MM.1S (cell line): ENCODE results near the gene LDLR.

ENCODE experiments used
- DNase-seq: peaks from one replicate; pipeline ENCODE4 v3.0.0-alpha.2; 2015
- H2AFZ ChIP-seq: fragments of 300-600 bp; sonication (generic); 2 replicates; pipeline ENCODE4 v1.6.0; 2016; ENCODE audit warnings: antibody characterized with exemption, low read length
- H3F3A ChIP-seq: fragments of 300-600 bp; sonication (generic); 2 replicates; pipeline ENCODE4 v1.6.1; 2016; ENCODE audit warnings: mild to moderate bottlenecking, antibody characterized with exemption, low read length, moderate library complexity, mixed read lengths; ENCODE audit not compliant: insufficient read depth
- H3K27ac ChIP-seq: fragments of 300-600 bp; sonication (generic); 2 replicates; pipeline ENCODE4 v1.5.1; 2016; ENCODE audit warnings: mild to moderate bottlenecking, low read length
- H3K27me3 ChIP-seq: fragments of 300-600 bp; sonication (generic); replicated peaks from 2 replicates; pipeline ENCODE4 v1.6.0; 2016; ENCODE audit warnings: low read length; ENCODE audit not compliant: insufficient read depth
- H3K36me3 ChIP-seq: fragments of 300-600 bp; sonication (generic); replicated peaks from 2 replicates; pipeline ENCODE4 v1.6.1; 2016; ENCODE audit warnings: mild to moderate bottlenecking, low read length, mixed read lengths; ENCODE audit not compliant: insufficient read depth
- H3K4me1 ChIP-seq: fragments of 300-600 bp; sonication (generic); 2 replicates; pipeline ENCODE4 v1.6.1; 2016; ENCODE audit warnings: low read length, mixed read lengths
- H3K4me2 ChIP-seq: fragments of 300-600 bp; sonication (generic); 2 replicates; pipeline ENCODE4 v1.6.0; 2016; ENCODE audit warnings: low read depth, low read length
- H3K4me3 ChIP-seq: fragments of 300-600 bp; sonication (generic); 2 replicates; pipeline ENCODE4 v1.5.1; 2016; ENCODE audit warnings: low read length, mixed read lengths
- H3K79me2 ChIP-seq: fragments of 300-600 bp; sonication (generic); 2 replicates; pipeline ENCODE4 v1.6.1; 2016; ENCODE audit warnings: mixed run types, low read length, mixed read lengths
- H3K9ac ChIP-seq: fragments of 300-600 bp; sonication (generic); 2 replicates; pipeline ENCODE4 v1.6.1; 2016; ENCODE audit warnings: low read length, mixed read lengths
- H3K9me2 ChIP-seq: fragments of 300-600 bp; sonication (generic); replicated peaks from 2 replicates; pipeline ENCODE4 v1.6.1; 2016; ENCODE audit warnings: mild to moderate bottlenecking, low read length, mixed read lengths; ENCODE audit not compliant: insufficient read depth
- H3K9me3 ChIP-seq: fragments of 300-600 bp; sonication (generic); replicated peaks from 2 replicates; pipeline ENCODE4 v1.6.1; 2016; ENCODE audit warnings: mild to moderate bottlenecking, low read length, mixed read lengths; ENCODE audit not compliant: insufficient read depth
- H4K20me1 ChIP-seq: fragments of 300-600 bp; sonication (generic); 2 replicates; pipeline ENCODE4 v1.6.1; 2016; ENCODE audit warnings: mild to moderate bottlenecking, low read length, moderate library complexity, mixed read lengths; ENCODE audit not compliant: insufficient read depth
- EZH2 ChIP-seq: fragments of 300-600 bp; sonication (generic); optimal IDR thresholded peaks from 2 replicates; pipeline ENCODE3; 2017; ENCODE audit warnings: low read depth, mild to moderate bottlenecking, antibody characterized with exemption, low read length, mixed read lengths
- EZH2phosphoT487 ChIP-seq: fragments of 300-600 bp; sonication (generic); IDR thresholded peaks from 2 replicates; pipeline ENCODE4 v1.6.1; 2018; ENCODE audit warnings: antibody characterized with exemption, low read length
- TF ChIP-seq, protein P1 (sequence below): fragments of 300-600 bp; sonication (generic); IDR thresholded peaks from 2 replicates; pipeline ENCODE4 v1.5.1; 2016; ENCODE audit warnings: antibody characterized with exemption, low read length, mixed read lengths

The LDLR gene

DNA sequence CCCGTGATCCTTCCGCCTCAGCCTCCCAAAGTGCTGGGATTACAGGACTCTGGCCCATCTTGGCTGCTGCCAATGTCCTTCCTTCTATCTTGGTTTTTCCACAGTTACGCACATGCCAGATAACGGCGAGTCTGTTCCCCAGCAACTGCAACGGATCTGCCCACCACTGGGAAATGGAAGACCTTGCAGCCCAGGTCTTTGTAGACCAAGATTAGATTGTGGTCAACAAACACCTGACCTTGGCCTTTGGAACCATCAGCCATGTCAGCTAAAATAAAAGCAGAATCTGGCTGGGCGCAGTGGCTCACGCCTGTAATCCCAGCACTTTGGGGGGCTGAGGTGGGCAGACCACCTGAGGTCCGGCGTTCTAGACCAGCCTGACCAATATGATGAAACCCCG lies 10.4 kb upstream of the LDLR start:
- H3K9me2 ChIP-seq: no peaks in the 10 kb centered on the region
- TF ChIP-seq, protein P1, sequence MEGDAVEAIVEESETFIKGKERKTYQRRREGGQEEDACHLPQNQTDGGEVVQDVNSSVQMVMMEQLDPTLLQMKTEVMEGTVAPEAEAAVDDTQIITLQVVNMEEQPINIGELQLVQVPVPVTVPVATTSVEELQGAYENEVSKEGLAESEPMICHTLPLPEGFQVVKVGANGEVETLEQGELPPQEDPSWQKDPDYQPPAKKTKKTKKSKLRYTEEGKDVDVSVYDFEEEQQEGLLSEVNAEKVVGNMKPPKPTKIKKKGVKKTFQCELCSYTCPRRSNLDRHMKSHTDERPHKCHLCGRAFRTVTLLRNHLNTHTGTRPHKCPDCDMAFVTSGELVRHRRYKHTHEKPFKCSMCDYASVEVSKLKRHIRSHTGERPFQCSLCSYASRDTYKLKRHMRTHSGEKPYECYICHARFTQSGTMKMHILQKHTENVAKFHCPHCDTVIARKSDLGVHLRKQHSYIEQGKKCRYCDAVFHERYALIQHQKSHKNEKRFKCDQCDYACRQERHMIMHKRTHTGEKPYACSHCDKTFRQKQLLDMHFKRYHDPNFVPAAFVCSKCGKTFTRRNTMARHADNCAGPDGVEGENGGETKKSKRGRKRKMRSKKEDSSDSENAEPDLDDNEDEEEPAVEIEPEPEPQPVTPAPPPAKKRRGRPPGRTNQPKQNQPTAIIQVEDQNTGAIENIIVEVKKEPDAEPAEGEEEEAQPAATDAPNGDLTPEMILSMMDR: no peak
- TF ChIP-seq EZH2 (no peak), EZH2phosphoT487 (no peak)
- no peak overlapping the region for H3K4me2 ChIP-seq
- H3K27me3 ChIP-seq: no peaks in the 10 kb centered on the region
- no peak overlapping the region for H2AFZ ChIP-seq
- no peak overlapping the region for H3K9ac ChIP-seq
- H3K79me2 ChIP-seq: no peaks in the 10 kb centered on the region
- no peaks in the 10 kb centered on the region for H3K4me1 ChIP-seq
- no peaks in the 10 kb centered on the region for H4K20me1 ChIP-seq
- no peak for DNase-seq
- no peaks in the 10 kb centered on the region for H3K9me3 ChIP-seq
- no peaks in the 10 kb centered on the region for H3F3A ChIP-seq
- H3K27ac ChIP-seq: no peak overlapping the region
- H3K36me3 ChIP-seq: no peaks in the 10 kb centered on the region
- H3K4me3 ChIP-seq: no peak overlapping the region

DNA sequence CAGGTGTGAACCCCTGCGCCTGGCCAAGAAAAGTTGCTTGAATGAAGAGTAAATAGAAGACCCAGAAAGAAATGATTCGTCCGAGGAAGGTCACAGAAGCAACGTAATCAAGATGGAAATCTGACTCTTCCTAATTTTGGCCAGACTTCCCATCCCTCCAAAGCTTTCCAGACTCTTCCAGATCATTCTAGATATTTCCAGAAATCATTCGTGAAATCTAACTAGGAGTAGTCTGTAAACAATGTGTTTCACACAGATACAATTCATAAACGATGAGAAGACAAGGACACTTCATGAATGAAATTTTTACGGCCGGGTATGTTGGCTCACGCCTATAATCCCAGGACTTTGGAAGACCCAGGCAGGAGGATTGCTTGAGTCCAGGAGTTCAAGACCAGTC lies 9.3 kb upstream of the LDLR start:
- Histone ChIP-seq H3K36me3 (no peaks in the 10 kb centered on the region), H3K27me3 (no peaks in the 10 kb centered on the region), H3K79me2 (no peaks in the 10 kb centered on the region), H2AFZ (no peak overlapping the region), H3K4me3 (no peak overlapping the region), H4K20me1 (no peaks in the 10 kb centered on the region), H3K27ac (no peak overlapping the region), H3K4me1 (no peaks in the 10 kb centered on the region), H3F3A (no peaks in the 10 kb centered on the region), H3K4me2 (no peak overlapping the region), H3K9me3 (no peaks in the 10 kb centered on the region), H3K9ac (no peak overlapping the region), H3K9me2 (no peaks in the 10 kb centered on the region)
- no peak for DNase-seq
- no peak for TF ChIP-seq EZH2
- TF ChIP-seq, protein P1: no peak

DNA sequence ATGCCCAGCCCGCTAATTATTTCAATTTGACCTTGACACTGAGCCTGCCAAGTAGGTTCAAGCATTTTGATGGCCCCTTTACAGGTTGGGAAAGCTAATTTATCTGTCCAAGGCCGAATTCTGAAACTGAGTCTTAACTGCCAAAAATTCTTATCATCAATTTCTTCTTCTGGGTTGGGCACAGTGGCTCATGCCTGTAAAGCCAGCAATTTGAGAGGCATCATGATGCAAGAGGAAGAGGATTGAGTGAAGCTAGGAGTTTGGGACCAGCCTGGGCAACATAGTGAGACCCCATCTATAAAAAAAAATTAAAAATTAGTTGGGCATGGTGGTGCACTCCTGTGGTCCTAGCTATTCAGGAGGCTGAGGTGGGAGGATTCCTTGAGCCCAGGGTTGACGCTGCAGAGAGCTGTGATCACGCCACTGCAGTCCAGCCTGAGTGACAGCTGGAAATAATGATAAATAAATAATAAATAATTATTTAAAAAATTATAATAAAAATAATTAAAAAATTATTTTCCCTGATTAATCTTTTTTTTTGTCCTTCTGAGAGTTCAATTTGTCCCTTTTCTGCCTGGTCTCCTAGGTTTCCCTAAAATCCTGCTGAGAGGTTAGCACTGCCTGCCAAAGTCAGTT lies 1.3 kb upstream of the LDLR start:
- Histone ChIP-seq H3K4me3 (no peak overlapping the region), H3K27me3 (no peaks in the 10 kb centered on the region), H4K20me1 (0 out of 2 replicates have a peak, but pooled peaks cover 4% of the 10 kb centered on the region), H3K27ac (no peak overlapping the region), H3K9me3 (no peaks in the 10 kb centered on the region), H2AFZ (no peak overlapping the region), H3K36me3 (no peaks in the 10 kb centered on the region; the same call in 1 of the 2 replicates), H3K4me1 (peaks cover 15% of the 10 kb centered on the region), H3K4me2 (no peak overlapping the region), H3F3A (peaks cover 34% of the 10 kb centered on the region), H3K9ac (no peak overlapping the region), H3K79me2 (peaks cover 35% of the 10 kb centered on the region), H3K9me2 (no peaks in the 10 kb centered on the region)
- DNase-seq: no peak
- TF ChIP-seq EZH2 (no peak), EZH2phosphoT487 (no peak)
- TF ChIP-seq, protein P1: no peak
